ENCODE data around the gene ATXN10.

The ATXN10 gene

GRCh38 chr22:45828841-45829240, 157.2 kb downstream of the ATXN10 start:
- no peaks in the 10 kb centered on the region for H3K9me3 ChIP-seq (ENCODE audit: control insufficient read depth, insufficient read depth, low read length)
- no peak overlapping the region for H3K27ac ChIP-seq (ENCODE audit: low read depth, low read length)
- peaks cover 9% of the 10 kb centered on the region; the same call in 1 of the 2 replicates for H3K36me3 ChIP-seq (ENCODE audit: control insufficient read depth, insufficient read depth, low read length)

GRCh38 chr22:45830531-45831245, 159.1 kb downstream of the ATXN10 start:
- no peak overlapping the region for H3K27ac ChIP-seq (ENCODE audit: low read depth, low read length)

More at GRCh38 chr22:45828841-45829240, 157.2 kb downstream of the ATXN10 start:
- Histone ChIP-seq H3K27me3 (ENCODE audit: control insufficient read depth, insufficient read depth, low read length) (no peaks in the 10 kb centered on the region), H3K9ac (ENCODE audit: low read depth, low read length) (no peak overlapping the region), H3K4me1 (ENCODE audit: control insufficient read depth, insufficient read depth, low read length) (peaks cover 9% of the 10 kb centered on the region), H3K4me3 (ENCODE audit: low read depth, low read length) (no peak overlapping the region)

GRCh38 chr22:45831394-45831793, 159.8 kb downstream of the ATXN10 start:
- H3K27ac ChIP-seq (ENCODE audit: low read depth, low read length), result no peak overlapping the region

More at GRCh38 chr22:45830531-45831245, 159.1 kb downstream of the ATXN10 start:
- Histone ChIP-seq H3K9me3 (ENCODE audit: control insufficient read depth, insufficient read depth, low read length) (no peaks in the 10 kb centered on the region), H3K27me3 (ENCODE audit: control insufficient read depth, insufficient read depth, low read length) (no peaks in the 10 kb centered on the region), H3K4me3 (ENCODE audit: low read depth, low read length) (no peak overlapping the region), H3K4me1 (ENCODE audit: control insufficient read depth, insufficient read depth, low read length) (peaks cover 9% of the 10 kb centered on the region), H3K36me3 (ENCODE audit: control insufficient read depth, insufficient read depth, low read length) (peaks cover 15% of the 10 kb centered on the region; the same call in 1 of the 2 replicates), H3K9ac (ENCODE audit: low read depth, low read length) (no peak overlapping the region)

GRCh38 chr22:45832180-45832579, 160.5 kb downstream of the ATXN10 start:
- Histone ChIP-seq H3K9me3 (ENCODE audit: control insufficient read depth, insufficient read depth, low read length) (no peaks in the 10 kb centered on the region), H3K27me3 (ENCODE audit: control insufficient read depth, insufficient read depth, low read length) (no peaks in the 10 kb centered on the region), H3K4me1 (ENCODE audit: control insufficient read depth, insufficient read depth, low read length) (peaks cover 9% of the 10 kb centered on the region), H3K9ac (ENCODE audit: low read depth, low read length) (no peak overlapping the region), H3K36me3 (ENCODE audit: control insufficient read depth, insufficient read depth, low read length) (peaks cover 15% of the 10 kb centered on the region; the same call in 1 of the 2 replicates), H3K27ac (ENCODE audit: low read depth, low read length) (no peak overlapping the region), H3K4me3 (ENCODE audit: low read depth, low read length) (no peak overlapping the region)

More at GRCh38 chr22:45831394-45831793, 159.8 kb downstream of the ATXN10 start:
- Histone ChIP-seq H3K9ac (ENCODE audit: low read depth, low read length) (no peak overlapping the region), H3K27me3 (ENCODE audit: control insufficient read depth, insufficient read depth, low read length) (no peaks in the 10 kb centered on the region), H3K4me3 (ENCODE audit: low read depth, low read length) (no peak overlapping the region), H3K36me3 (ENCODE audit: control insufficient read depth, insufficient read depth, low read length) (peaks cover 15% of the 10 kb centered on the region; the same call in 1 of the 2 replicates), H3K4me1 (ENCODE audit: control insufficient read depth, insufficient read depth, low read length) (peaks cover 9% of the 10 kb centered on the region), H3K9me3 (ENCODE audit: control insufficient read depth, insufficient read depth, low read length) (no peaks in the 10 kb centered on the region)

- Histone ChIP-seq H3K4me3 (ENCODE audit: low read depth, low read length) (no peak overlapping the region), H3K4me1 (ENCODE audit: control insufficient read depth, insufficient read depth, low read length) (peaks cover 9% of the 10 kb centered on the region), H3K27ac (ENCODE audit: low read depth, low read length) (no peak overlapping the region), H3K36me3 (ENCODE audit: control insufficient read depth, insufficient read depth, low read length) (peaks cover 15% of the 10 kb centered on the region; the same call in 1 of the 2 replicates), H3K9me3 (ENCODE audit: control insufficient read depth, insufficient read depth, low read length) (no peaks in the 10 kb centered on the region), H3K9ac (ENCODE audit: low read depth, low read length) (no peak overlapping the region), H3K27me3 (ENCODE audit: control insufficient read depth, insufficient read depth, low read length) (no peaks in the 10 kb centered on the region)
Measured at GRCh38 chr22:45832959-45833580, 161.4 kb downstream of the ATXN10 start.

GRCh38 chr22:45833613-45834012, 162.0 kb downstream of the ATXN10 start:
- H3K4me3 ChIP-seq (ENCODE audit: low read depth, low read length), result no peak overlapping the region
- H3K9me3 ChIP-seq (ENCODE audit: control insufficient read depth, insufficient read depth, low read length), result no peaks in the 10 kb centered on the region
- no peak overlapping the region for H3K27ac ChIP-seq (ENCODE audit: low read depth, low read length)
- H3K36me3 ChIP-seq (ENCODE audit: control insufficient read depth, insufficient read depth, low read length), result peaks cover 15% of the 10 kb centered on the region
- no peaks in the 10 kb centered on the region for H3K27me3 ChIP-seq (ENCODE audit: control insufficient read depth, insufficient read depth, low read length)
- no peak overlapping the region for H3K9ac ChIP-seq (ENCODE audit: low read depth, low read length)
- peaks cover 9% of the 10 kb centered on the region for H3K4me1 ChIP-seq (ENCODE audit: control insufficient read depth, insufficient read depth, low read length)

GRCh38 chr22:45834241-45834640, 162.6 kb downstream of the ATXN10 start:
- H3K4me1 ChIP-seq (ENCODE audit: control insufficient read depth, insufficient read depth, low read length), result peaks cover 9% of the 10 kb centered on the region
- H3K36me3 ChIP-seq (ENCODE audit: control insufficient read depth, insufficient read depth, low read length), result peaks cover 15% of the 10 kb centered on the region
- H3K9ac ChIP-seq (ENCODE audit: low read depth, low read length), result no peak overlapping the region
- no peaks in the 10 kb centered on the region for H3K9me3 ChIP-seq (ENCODE audit: control insufficient read depth, insufficient read depth, low read length)
- no peak overlapping the region for H3K27ac ChIP-seq (ENCODE audit: low read depth, low read length)
- H3K27me3 ChIP-seq (ENCODE audit: control insufficient read depth, insufficient read depth, low read length), result no peaks in the 10 kb centered on the region
- no peak overlapping the region for H3K4me3 ChIP-seq (ENCODE audit: low read depth, low read length)

GRCh38 chr22:45834795-45835194, 163.2 kb downstream of the ATXN10 start:
- H3K27ac ChIP-seq (ENCODE audit: low read depth, low read length), result no peak overlapping the region

GRCh38 chr22:45836418-45837169, 165.0 kb downstream of the ATXN10 start:
- Histone ChIP-seq H3K4me3 (ENCODE audit: low read depth, low read length) (no peak overlapping the region), H3K27me3 (ENCODE audit: control insufficient read depth, insufficient read depth, low read length) (no peaks in the 10 kb centered on the region), H3K27ac (ENCODE audit: low read depth, low read length) (no peak overlapping the region), H3K9ac (ENCODE audit: low read depth, low read length) (no peak overlapping the region), H3K36me3 (ENCODE audit: control insufficient read depth, insufficient read depth, low read length) (peaks cover 19% of the 10 kb centered on the region), H3K9me3 (ENCODE audit: control insufficient read depth, insufficient read depth, low read length) (no peaks in the 10 kb centered on the region), H3K4me1 (ENCODE audit: control insufficient read depth, insufficient read depth, low read length) (peaks cover 9% of the 10 kb centered on the region)

More at GRCh38 chr22:45834795-45835194, 163.2 kb downstream of the ATXN10 start:
- no peak overlapping the region for H3K9ac ChIP-seq (ENCODE audit: low read depth, low read length)
- H3K27me3 ChIP-seq (ENCODE audit: control insufficient read depth, insufficient read depth, low read length), result no peaks in the 10 kb centered on the region
- no peak overlapping the region for H3K4me3 ChIP-seq (ENCODE audit: low read depth, low read length)
- no peaks in the 10 kb centered on the region for H3K9me3 ChIP-seq (ENCODE audit: control insufficient read depth, insufficient read depth, low read length)
- H3K4me1 ChIP-seq (ENCODE audit: control insufficient read depth, insufficient read depth, low read length), result peaks cover 9% of the 10 kb centered on the region
- peaks cover 19% of the 10 kb centered on the region for H3K36me3 ChIP-seq (ENCODE audit: control insufficient read depth, insufficient read depth, low read length)

GRCh38 chr22:45837508-45837907, 165.9 kb downstream of the ATXN10 start:
- H3K27me3 ChIP-seq (ENCODE audit: control insufficient read depth, insufficient read depth, low read length), result no peaks in the 10 kb centered on the region
- no peaks in the 10 kb centered on the region for H3K9me3 ChIP-seq (ENCODE audit: control insufficient read depth, insufficient read depth, low read length)
- no peak overlapping the region for H3K27ac ChIP-seq (ENCODE audit: low read depth, low read length)
- H3K4me1 ChIP-seq (ENCODE audit: control insufficient read depth, insufficient read depth, low read length), result 0 out of 2 replicates have a peak, but pooled peaks cover 2% of the 10 kb centered on the region
- H3K9ac ChIP-seq (ENCODE audit: low read depth, low read length), result no peak overlapping the region
- no peak overlapping the region for H3K4me3 ChIP-seq (ENCODE audit: low read depth, low read length)
- peaks cover 19% of the 10 kb centered on the region for H3K36me3 ChIP-seq (ENCODE audit: control insufficient read depth, insufficient read depth, low read length)
